K562 (cell line): ENCODE data around the gene HNRNPF. TPM values are rescaled to one million over a fixed set of nuclear protein-coding genes. Genes with fewer than 3 reads are reported as not detected.

Experiments used
- ATAC-seq: fragments of 200-7000 bp; cut with Tn5 transposase; 3 replicates; pipeline ENCODE4 v1.9.1; 2020; ENCODE audit warnings: moderate library complexity
- BruUV-seq: library from RNA; stranded (reverse); fragments of 400-500 nt; replicated peaks from 2 replicates; lab custom pipeline; 2021; lab: Mats Ljungman, UMichigan
- CTCF ChIA-PET: fragments of 300-600 bp; formaldehyde crosslinking; extraction: SDS; loops from one replicate; lab custom pipeline; 2021; ENCODE audit warnings: low intra/inter-chr PET ratio; lab: Yijun Ruan, JAX
- POLR2A ChIA-PET: fragments of 300-600, 350-650 bp; sonication (Branson Sonifier 250); formaldehyde crosslinking; extraction: SDS; loops from one replicate; lab custom pipeline; 2021; ENCODE audit warnings: antibody characterized with exemption, inconsistent platforms; lab: Yijun Ruan, JAX
- DNase-seq, 4 experiments: peaks; one replicate each; pipeline versions ENCODE4 v3.0.0 to v3.0.0-alpha.2; 2011 to 2018; ENCODE audit warnings: low spot score in 3 of 4, mixed read lengths in 3 of 4; ENCODE audit errors: extremely low read depth in 1 of 4
- FAIRE-seq: peaks from 2 replicates; lab custom pipeline; 2011; peaks lifted over from hg19 to GRCh38; lab: Jason Lieb, UNC
- H2AFZ ChIP-seq: 2 replicates; pipeline ENCODE4 v1.6.0; 2011; ENCODE audit warnings: low read depth, low read length, control low read depth, inconsistent platforms
- H3K27ac ChIP-seq: fragments of 200-600 bp; 3 replicates; pipeline ENCODE4 v1.8.0; 2011; ENCODE audit warnings: low read depth, mild to moderate bottlenecking, control low read depth, inconsistent platforms, low read length, moderate library complexity, mixed read lengths; ENCODE audit errors: extremely low read depth
- H3K27me3 ChIP-seq, 2 experiments: fragments of 300-600 bp in 1 of 2; 2 replicates in 1 of 2; 3 replicates in 1 of 2; pipeline versions ENCODE4 v1.6.0 to v1.8.0; 2011; ENCODE audit warnings: inconsistent platforms in 2 of 2, low read length in 2 of 2, mild to moderate bottlenecking in 1 of 2, mixed read lengths in 1 of 2, moderate library complexity in 1 of 2; ENCODE audit not compliant: control insufficient read depth in 2 of 2, insufficient read depth in 2 of 2
- H3K36me3 ChIP-seq: fragments of 300-600 bp; 3 replicates; pipeline ENCODE4 v1.8.0; 2011; ENCODE audit warnings: mild to moderate bottlenecking, low read length, inconsistent platforms; ENCODE audit not compliant: control insufficient read depth, insufficient read depth
- H3K4me1 ChIP-seq, 2 experiments: fragments of 200-600 bp in 1 of 2; replicated peaks in 1 of 2; 2 replicates in 1 of 2; 3 replicates in 1 of 2; pipeline versions ENCODE4 v1.5.1 to v1.8.0; 2011; ENCODE audit warnings: inconsistent platforms in 2 of 2, low read length in 2 of 2, mild to moderate bottlenecking in 1 of 2, mixed read lengths in 1 of 2, moderate library complexity in 1 of 2; ENCODE audit not compliant: control insufficient read depth in 2 of 2, insufficient read depth in 2 of 2
- H3K4me2 ChIP-seq: 2 replicates; pipeline ENCODE4 v1.6.1; 2011; ENCODE audit warnings: low read length, control low read depth, inconsistent platforms, mixed read lengths; ENCODE audit not compliant: insufficient read depth
- H3K4me3 ChIP-seq: fragments of 200-600 bp; sonication (generic), shearing (Covaris generic); 2 replicates; pipeline ENCODE4 v1.5.1; 2016; ENCODE audit warnings: control low read depth, inconsistent platforms
- H3K79me2 ChIP-seq: fragments of 200-600 bp; 3 replicates; pipeline ENCODE4 v1.8.0; 2011; ENCODE audit warnings: low read length, inconsistent platforms; ENCODE audit not compliant: control insufficient read depth, insufficient read depth
- H3K9ac ChIP-seq, 2 experiments: 2 replicates each; pipeline versions ENCODE4 v1.6.0 to v1.6.1; 2011; ENCODE audit warnings: low read depth in 2 of 2, low read length in 2 of 2, control low read depth in 1 of 2, inconsistent platforms in 1 of 2, mild to moderate bottlenecking in 1 of 2, mixed read lengths in 1 of 2; ENCODE audit not compliant: insufficient read depth in 1 of 2
- H3K9me1 ChIP-seq: one replicate; pipeline ENCODE4 v1.6.0; 2011; ENCODE audit warnings: inconsistent platforms, mild to moderate bottlenecking, low read length, moderate library complexity; ENCODE audit not compliant: control insufficient read depth, insufficient read depth
- H3K9me3 ChIP-seq: replicated peaks from 2 replicates; pipeline ENCODE4 v1.5.1; 2011; ENCODE audit warnings: low read depth, low read length, inconsistent platforms; ENCODE audit not compliant: control insufficient read depth, insufficient read depth
- H4K20me1 ChIP-seq: replicated peaks from 2 replicates; pipeline ENCODE4 v1.6.1; 2011; ENCODE audit warnings: low read length, inconsistent platforms, mixed read lengths; ENCODE audit not compliant: control insufficient read depth, insufficient read depth
- ADNP ChIP-seq: fragments of 200-800 bp; sonication (Bioruptor generic); IDR thresholded peaks from 2 replicates; pipeline ENCODE4 v1.6.1; 2016; ENCODE audit warnings: missing genetic modification characterization, missing compliant biosample characterization
- FOSL1 ChIP-seq: fragments of 200-800 bp; sonication (Bioruptor generic); conservative IDR thresholded peaks from 2 replicates; pipeline ENCODE4 v1.6.1; 2016; ENCODE audit warnings: missing genetic modification characterization, missing compliant biosample characterization
- MAFG ChIP-seq: fragments of 450-650 bp; conservative IDR thresholded peaks from 2 replicates; pipeline ENCODE4 v1.6.1; 2016; ENCODE audit warnings: missing genetic modification characterization, missing compliant biosample characterization
- MBD1 ChIP-seq: fragments of 250-450 bp; sonication (Bioruptor Pico); IDR thresholded peaks from 2 replicates; pipeline ENCODE4 v1.8.0; 2022; ENCODE audit warnings: inconsistent platforms
- PHB ChIP-seq: fragments of 250-450 bp; sonication (Bioruptor Pico); IDR thresholded peaks from 2 replicates; pipeline ENCODE4 v1.5.0; 2021
- SMARCA4 ChIP-seq: fragments of 450-650 bp; IDR thresholded peaks from 2 replicates; pipeline ENCODE4 v1.6.1; 2016
- SMARCE1 ChIP-seq: fragments of 450-650 bp; IDR thresholded peaks from 2 replicates; pipeline ENCODE4 v1.7.1; 2016; ENCODE audit warnings: mild to moderate bottlenecking
- ZNF316 ChIP-seq: fragments of 450-650 bp; IDR thresholded peaks from 2 replicates; pipeline ENCODE4 v1.6.1; 2016
- WGBS: fragments of 100-300 bp; shearing (Covaris generic); methylation state at CpG from one replicate; pipeline ENCODE4 v1.1.6; 2016; ENCODE audit warnings: low coverage, mixed read lengths; ENCODE audit not compliant: insufficient coverage; ENCODE audit errors: missing lambda C conversion rate; 5-methylcytosine and 5-hydroxymethylcytosine counted together
- in situ Hi-C: fragments of 300-500 bp; cut with MboI; formaldehyde crosslinking; loops from 4 replicates; pipeline ENCODE4 v1.15.0; 2018; ENCODE audit warnings: inconsistent platforms, mixed read lengths
- intact Hi-C: fragments of 100-400 bp; cut with micrococcal nuclease; formaldehyde crosslinking; loops from 2 replicates; pipeline ENCODE4 v1.14.2; 2022
- polyA plus RNA-seq, 8 experiments: library from polyadenylated mRNA; depleted of rRNA in 4 of 8; stranded (reverse) in 5 of 8; unstranded in 3 of 8; fragments of >200 nt; fragmentation: Nextera tagmentation in 2 of 8; fragmentation: Illumina TruSeq in 1 of 8; extraction: Ambion mirVana in 2 of 8; extraction: Trizol in 1 of 8; gene quantifications; 2 replicates each; pipeline versions ENCODE4 v1.2.1 to v1.2.3, GENCODE V29; 2011 to 2014; ENCODE audit warnings: inconsistent platforms in 1 of 8, missing spikeins in 1 of 8
- total RNA-seq, 7 experiments: library from RNA; depleted of rRNA in 6 of 7; stranded (reverse); fragments of >200 nt in 6 of 7; fragmentation: Illumina TruSeq in 2 of 7; extraction: Trizol in 2 of 7; gene quantifications; 2 replicates each; pipeline versions ENCODE4 v1.2.1 to v1.2.3, GENCODE V29; 2011 to 2021; ENCODE audit warnings: low replicate concordance in 1 of 7

HNRNPF gene
- total and polyA plus RNA-seq, 9 of the 15 experiments (the other 6 are each of a cell fraction or from before 2014, with no cell fraction given), result 192 to 489 (median 416) TPM

- TF ChIP-seq FOSL1 (peak; percentile 79), MAFG (tag) (peak; percentile 72), SMARCE1 (peak; percentile 66), ZNF316 (peak; percentile 76), SMARCA4 (peak; percentile 53; the same call in 1 of the 2 replicates)
- TF ChIP-seq, all 486 proteins: peak for 18; not testable (repeated sequence) for 468
These were observed 13.0 kb upstream of the HNRNPF start (continued) for GRCh38 chr10:43421944-43422343.

- H2AFZ ChIP-seq, result peak overlapping the region; percentile 20; the same call in 1 of the 2 replicates
- no peaks in the 10 kb centered on the region for H4K20me1 ChIP-seq
- H3K36me3 ChIP-seq, result no peaks in the 10 kb centered on the region
- no peaks in the 10 kb centered on the region for H3K27me3 ChIP-seq
- H3K27ac ChIP-seq, result peak overlapping the region; percentile 26
- H3K4me2 ChIP-seq, result no peak overlapping the region
- BruUV-seq, result no TSS peak
- peaks cover 36 to 52% of the 10 kb centered on the region in 2 experiments for H3K4me1 ChIP-seq
- 69% methylated on average over 6 of the region's 6 CpGs for WGBS
- TF ChIP-seq PHB (no peak), MBD1 (CRISPR knock-in tag) (0 out of 2 replicates have a peak, but pooled peaks have one; percentile 20), ADNP (tag) (peak; percentile 62; the same call in 1 of the 2 replicates)
- in situ Hi-C loops (no loop called here), intact Hi-C loops (no loop called here)
- H3K9ac ChIP-seq, result peak overlapping the region in 1 of 2 experiments; percentile 18; a peak in 1 of 4 replicates
- DNase-seq (no peak), FAIRE-seq (no peak), ATAC-seq (no peak)
- H3K4me3 ChIP-seq, result no peak overlapping the region
- ChIA-PET POLR2A (interaction anchor here (0.6 to 1.7 kb wide), 3 partner anchors 10 to 15 kb away, joined by 3 to 7 read pairs (median 3); partner anchors contain the start of gene ZNF487), CTCF (no interaction called here)
- H3K79me2 ChIP-seq, result no peaks in the 10 kb centered on the region; the same call in 2 of the 3 replicates
- H3K9me3 ChIP-seq, result no peaks in the 10 kb centered on the region
- no peaks in the 10 kb centered on the region for H3K9me1 ChIP-seq
These were observed 12.5 kb upstream of the HNRNPF start for GRCh38 chr10:43421519-43421918.
